DND-41 (cell line): ENCODE data around the gene HAUS7.

Experiments used
- EZH2 ChIP-seq: IDR thresholded peaks from 3 replicates; pipeline ENCODE4 v1.6.1; 2012; ENCODE audit warnings: borderline replicate concordance, low read depth, mild to moderate bottlenecking, moderate library complexity, low read length, inconsistent platforms; ENCODE audit not compliant: severe bottlenecking
- TF ChIP-seq, protein P1 (sequence below): IDR thresholded peaks from 2 replicates; pipeline ENCODE4 v1.5.1; 2012; ENCODE audit warnings: borderline replicate concordance, low read length, moderate library complexity, mild to moderate bottlenecking; ENCODE audit not compliant: poor library complexity, severe bottlenecking; ENCODE audit errors: extremely low read depth

DNA sequence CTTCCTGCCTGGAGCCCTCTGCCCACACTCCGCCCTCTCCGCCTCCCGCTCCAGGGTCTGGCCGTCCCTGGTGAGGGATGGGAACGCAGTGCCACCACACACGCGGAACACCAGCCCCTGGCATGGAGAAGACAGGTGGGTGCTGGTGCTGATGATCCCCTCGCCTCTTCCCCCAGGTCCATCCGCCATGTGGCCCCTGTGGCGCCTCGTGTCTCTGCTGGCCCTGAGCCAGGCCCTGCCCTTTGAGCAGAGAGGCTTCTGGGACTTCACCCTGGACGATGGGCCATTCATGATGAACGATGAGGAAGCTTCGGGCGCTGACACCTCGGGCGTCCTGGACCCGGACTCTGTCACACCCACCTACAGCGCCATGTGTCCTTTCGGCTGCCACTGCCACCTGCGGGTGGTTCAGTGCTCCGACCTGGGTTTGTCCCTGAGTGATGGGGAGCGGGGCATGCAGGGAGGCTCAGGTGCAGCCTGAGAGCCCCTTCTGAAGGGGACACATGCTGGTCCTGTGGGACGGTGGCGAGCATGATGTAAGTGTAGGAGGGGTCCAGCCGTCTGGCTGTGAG, 34.2 kb upstream of the HAUS7 start:
- TF ChIP-seq, protein P1, sequence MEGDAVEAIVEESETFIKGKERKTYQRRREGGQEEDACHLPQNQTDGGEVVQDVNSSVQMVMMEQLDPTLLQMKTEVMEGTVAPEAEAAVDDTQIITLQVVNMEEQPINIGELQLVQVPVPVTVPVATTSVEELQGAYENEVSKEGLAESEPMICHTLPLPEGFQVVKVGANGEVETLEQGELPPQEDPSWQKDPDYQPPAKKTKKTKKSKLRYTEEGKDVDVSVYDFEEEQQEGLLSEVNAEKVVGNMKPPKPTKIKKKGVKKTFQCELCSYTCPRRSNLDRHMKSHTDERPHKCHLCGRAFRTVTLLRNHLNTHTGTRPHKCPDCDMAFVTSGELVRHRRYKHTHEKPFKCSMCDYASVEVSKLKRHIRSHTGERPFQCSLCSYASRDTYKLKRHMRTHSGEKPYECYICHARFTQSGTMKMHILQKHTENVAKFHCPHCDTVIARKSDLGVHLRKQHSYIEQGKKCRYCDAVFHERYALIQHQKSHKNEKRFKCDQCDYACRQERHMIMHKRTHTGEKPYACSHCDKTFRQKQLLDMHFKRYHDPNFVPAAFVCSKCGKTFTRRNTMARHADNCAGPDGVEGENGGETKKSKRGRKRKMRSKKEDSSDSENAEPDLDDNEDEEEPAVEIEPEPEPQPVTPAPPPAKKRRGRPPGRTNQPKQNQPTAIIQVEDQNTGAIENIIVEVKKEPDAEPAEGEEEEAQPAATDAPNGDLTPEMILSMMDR, result no peak
- TF ChIP-seq EZH2, result no peak
